HepG2 (cell line): ENCODE measurements around the gene CAMSAP3. TPM values are rescaled to one million over a fixed set of nuclear protein-coding genes. Genes with fewer than 3 reads are reported as not detected.

Source experiments
- ATAC-seq: fragments of 200-7000 bp; cut with Tn5 transposase; 3 replicates; pipeline ENCODE4 v1.9.1; 2020; ENCODE audit warnings: mild to moderate bottlenecking, moderate library complexity
- BruUV-seq: library from RNA; stranded (reverse); fragments of 400-500 nt; replicated peaks from 2 replicates; lab custom pipeline; 2021; lab: Mats Ljungman, UMichigan
- CTCF ChIA-PET: fragments of 300-600 bp; formaldehyde crosslinking; extraction: SDS; loops from one replicate; lab custom pipeline; 2021; ENCODE audit warnings: low total read pairs, inconsistent platforms, low intra/inter-chr PET ratio; lab: Yijun Ruan, JAX
- POLR2A ChIA-PET: fragments of 350-600 bp; sonication (Branson Sonifier 250); formaldehyde crosslinking; loops from one replicate; lab custom pipeline; 2020; ENCODE audit warnings: antibody characterized with exemption, inconsistent platforms; lab: Yijun Ruan, JAX
- DNase-seq: peaks from one replicate; pipeline ENCODE4 v3.0.0-alpha.2; 2015; ENCODE audit warnings: low spot score
- FAIRE-seq: peaks from 3 replicates; lab custom pipeline; 2011; peaks lifted over from hg19 to GRCh38; lab: Jason Lieb, UNC
- H2AFZ ChIP-seq: one replicate; pipeline ENCODE4 v1.6.1; 2011; ENCODE audit warnings: low read length, inconsistent platforms
- H3K27ac ChIP-seq: fragments of 300-600 bp; 3 replicates; pipeline ENCODE4 v1.8.0; 2011; ENCODE audit warnings: mixed run types, mild to moderate bottlenecking, mixed read lengths, low read length, inconsistent platforms; ENCODE audit not compliant: insufficient read depth; ENCODE audit errors: extremely low read length
- H3K27me3 ChIP-seq, 2 experiments: fragments of 200-600 bp in 1 of 2; 2 replicates in 1 of 2; 3 replicates in 1 of 2; pipeline versions ENCODE4 v1.6.0 to v1.8.0; 2011; ENCODE audit warnings: low read length in 2 of 2, mild to moderate bottlenecking in 2 of 2, moderate library complexity in 2 of 2, inconsistent platforms in 1 of 2; ENCODE audit not compliant: insufficient read depth in 2 of 2, control insufficient read depth in 1 of 2
- H3K36me3 ChIP-seq, 2 experiments: fragments of 200-600 bp in 1 of 2; replicated peaks in 1 of 2; 2 replicates in 1 of 2; 3 replicates in 1 of 2; pipeline versions ENCODE4 v1.5.1 to v1.8.0; 2011; ENCODE audit warnings: low read length in 2 of 2, inconsistent platforms in 1 of 2; ENCODE audit not compliant: insufficient read depth in 2 of 2, control insufficient read depth in 1 of 2
- H3K4me1 ChIP-seq: 2 replicates; pipeline ENCODE4 v1.5.1; 2012; ENCODE audit warnings: low read length, inconsistent platforms; ENCODE audit not compliant: insufficient read depth
- H3K4me2 ChIP-seq: 2 replicates; pipeline ENCODE4 v1.6.0; 2011; ENCODE audit warnings: low read depth, low read length, inconsistent platforms
- H3K4me3 ChIP-seq, 3 experiments: fragments of 200-600 bp in 1 of 3; sonication (generic), shearing (Covaris generic) in 1 of 3; replicated peaks in 1 of 3; 2 replicates each; pipeline ENCODE4 v1.5.1; 2011 to 2016; ENCODE audit warnings: low read length in 3 of 3, inconsistent platforms in 2 of 3, low read depth in 2 of 3, mild to moderate bottlenecking in 2 of 3, control low read depth in 1 of 3, mixed read lengths in 1 of 3; ENCODE audit not compliant: insufficient read depth in 1 of 3
- H3K79me2 ChIP-seq: one replicate; pipeline ENCODE4 v1.6.1; 2011; ENCODE audit warnings: low read length, inconsistent platforms; ENCODE audit not compliant: insufficient read depth
- H3K9ac ChIP-seq: 2 replicates; pipeline ENCODE4 v1.6.0; 2011; ENCODE audit warnings: mild to moderate bottlenecking, low read depth, low read length, inconsistent platforms; ENCODE audit not compliant: insufficient read depth
- H3K9me3 ChIP-seq: 2 replicates; pipeline ENCODE4 v1.5.1; 2012; ENCODE audit warnings: mild to moderate bottlenecking, low read length
- H4K20me1 ChIP-seq: 2 replicates; pipeline ENCODE4 v1.6.0; 2011; ENCODE audit warnings: inconsistent platforms, mild to moderate bottlenecking, low read length, moderate library complexity; ENCODE audit not compliant: insufficient read depth
- GABPB1 ChIP-seq: IDR thresholded peaks from 2 replicates; pipeline ENCODE4 v1.6.1; 2016; ENCODE audit warnings: mild to moderate bottlenecking, missing genetic modification reagents, moderate library complexity, missing compliant biosample characterization
- GMEB1 ChIP-seq: sonication (generic); formaldehyde crosslinking; IDR thresholded peaks from 2 replicates; pipeline ENCODE4 v1.5.1; 2020; ENCODE audit warnings: missing genetic modification reagents, mild to moderate bottlenecking, borderline replicate concordance
- MBD4 ChIP-seq: IDR thresholded peaks from 2 replicates; pipeline ENCODE4 v1.6.1; 2012; ENCODE audit warnings: low read length, inconsistent platforms, borderline replicate concordance
- ONECUT2 ChIP-seq: sonication (generic); formaldehyde crosslinking; IDR thresholded peaks from 2 replicates; pipeline ENCODE4 v1.4.0; 2020; ENCODE audit warnings: missing genetic modification reagents
- ZNF30 ChIP-seq: sonication (generic); formaldehyde crosslinking; IDR thresholded peaks from 2 replicates; pipeline ENCODE4 v1.5.0; 2020; ENCODE audit warnings: mild to moderate bottlenecking, missing genetic modification reagents
- ZNF777 ChIP-seq: sonication (generic); formaldehyde crosslinking; IDR thresholded peaks from 2 replicates; pipeline ENCODE4 v1.4.0; 2020; ENCODE audit warnings: missing genetic modification reagents
- WGBS: methylation state at CpG from one replicate; pipeline ENCODE4 v1.1.6; 2017; ENCODE audit warnings: low lambda C conversion rate; 5-methylcytosine and 5-hydroxymethylcytosine counted together
- in situ Hi-C: cut with HindIII; loops from 2 replicates; pipeline ENCODE4 v1.10.0; 2017; ENCODE audit warnings: low pct_unique_long_range_greater_than_20kb; ENCODE audit not compliant: extremely low pct_ligation_motif_present
- intact Hi-C: fragments of 100-400 bp; cut with micrococcal nuclease; formaldehyde crosslinking; loops from one replicate; pipeline ENCODE4 v1.10.0; 2022; ENCODE audit not compliant: unreplicated experiment
- polyA plus RNA-seq, 8 experiments: library from polyadenylated mRNA; depleted of rRNA in 3 of 8; stranded (reverse) in 7 of 8; unstranded in 1 of 8; fragments of >200 nt; fragmentation: Illumina TruSeq in 4 of 8; extraction: Trizol in 4 of 8; gene quantifications; 2 replicates each; pipeline versions ENCODE4 v1.2.1 to v1.2.3, GENCODE V29; 2011 to 2016; ENCODE audit warnings: low read depth in 4 of 8, missing spikeins in 1 of 8, mixed read lengths in 1 of 8; ENCODE audit not compliant: insufficient read depth in 1 of 8
- total RNA-seq, 5 experiments: library from RNA; depleted of rRNA; stranded (reverse); fragments of >200 nt; fragmentation: Illumina TruSeq; extraction: Trizol; gene quantifications; 2 replicates each; pipeline ENCODE4 v1.2.3, GENCODE V29; 2016; ENCODE audit warnings: low read depth in 1 of 5
- TF ChIP-seq, protein P1 (sequence below): sonication (generic); formaldehyde crosslinking; IDR thresholded peaks from 2 replicates; pipeline ENCODE4 v1.4.0; 2020; ENCODE audit warnings: mild to moderate bottlenecking, missing genetic modification reagents
- TF ChIP-seq, protein P2 (sequence below): sonication (generic); formaldehyde crosslinking; IDR thresholded peaks from 2 replicates; pipeline ENCODE4 v1.5.1; 2020; ENCODE audit warnings: mild to moderate bottlenecking, moderate library complexity, missing genetic modification reagents

CAMSAP3 gene
- total and polyA plus RNA-seq, 2 of the 13 experiments (the other 11 are each of a cell fraction or from before 2014, with no cell fraction given): 10.8 to 11.8 TPM

DNA sequence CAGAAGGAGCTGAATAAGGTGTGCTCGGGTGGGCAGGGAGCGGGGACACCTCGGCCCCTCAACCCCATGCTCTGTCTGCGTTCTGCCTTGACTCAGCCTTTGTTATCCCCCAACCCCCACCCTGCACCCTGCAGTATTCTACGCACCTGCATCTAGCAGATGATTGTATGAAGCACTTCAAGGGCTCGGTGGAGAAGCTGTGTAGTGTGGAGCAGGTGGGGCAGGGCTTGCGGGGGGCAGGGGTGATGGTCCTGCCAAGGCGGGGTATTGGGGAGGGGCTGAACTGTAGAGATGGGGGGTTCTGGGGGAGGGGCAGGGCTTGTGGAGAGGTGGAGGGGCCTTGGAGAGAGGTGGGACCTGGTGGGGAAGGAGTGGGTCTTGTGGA is 47.4 kb downstream of the CAMSAP3 start:
- Histone ChIP-seq H3K4me2 (no peak overlapping the region), H3K9me3 (no peaks in the 10 kb centered on the region), H3K27me3 (no peaks in the 10 kb centered on the region), H3K4me1 (peaks cover 3% of the 10 kb centered on the region), H2AFZ (no peak overlapping the region), H3K27ac (no peak overlapping the region)
- BruUV-seq: no TSS peak
- ATAC-seq (no peak), DNase-seq (no peak), FAIRE-seq (no peak)
- POLR2A ChIA-PET: no interaction called here
- over 99% methylated on average over 8 of the region's 8 CpGs for WGBS
- TF ChIP-seq, protein P1, sequence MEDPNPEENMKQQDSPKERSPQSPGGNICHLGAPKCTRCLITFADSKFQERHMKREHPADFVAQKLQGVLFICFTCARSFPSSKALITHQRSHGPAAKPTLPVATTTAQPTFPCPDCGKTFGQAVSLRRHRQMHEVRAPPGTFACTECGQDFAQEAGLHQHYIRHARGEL (CRISPR knock-in tag): no peak
- TF ChIP-seq, protein P2, sequence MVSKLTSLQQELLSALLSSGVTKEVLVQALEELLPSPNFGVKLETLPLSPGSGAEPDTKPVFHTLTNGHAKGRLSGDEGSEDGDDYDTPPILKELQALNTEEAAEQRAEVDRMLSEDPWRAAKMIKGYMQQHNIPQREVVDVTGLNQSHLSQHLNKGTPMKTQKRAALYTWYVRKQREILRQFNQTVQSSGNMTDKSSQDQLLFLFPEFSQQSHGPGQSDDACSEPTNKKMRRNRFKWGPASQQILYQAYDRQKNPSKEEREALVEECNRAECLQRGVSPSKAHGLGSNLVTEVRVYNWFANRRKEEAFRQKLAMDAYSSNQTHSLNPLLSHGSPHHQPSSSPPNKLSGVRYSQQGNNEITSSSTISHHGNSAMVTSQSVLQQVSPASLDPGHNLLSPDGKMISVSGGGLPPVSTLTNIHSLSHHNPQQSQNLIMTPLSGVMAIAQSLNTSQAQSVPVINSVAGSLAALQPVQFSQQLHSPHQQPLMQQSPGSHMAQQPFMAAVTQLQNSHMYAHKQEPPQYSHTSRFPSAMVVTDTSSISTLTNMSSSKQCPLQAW (CRISPR knock-in tag): no peak
- TF ChIP-seq ZNF30 (CRISPR knock-in tag) (no peak), ONECUT2 (CRISPR knock-in tag) (no peak), GABPB1 (CRISPR knock-in tag) (no peak), MBD4 (no peak), GMEB1 (CRISPR knock-in tag) (no peak), ZNF777 (CRISPR knock-in tag) (no peak)
- TF ChIP-seq, all 625 proteins: peak for 0
- Histone ChIP-seq H3K79me2 (no peaks in the 10 kb centered on the region), H3K4me3 (no peak overlapping the region), H3K9ac (no peak overlapping the region), H4K20me1 (no peaks in the 10 kb centered on the region; the same call in 1 of the 2 replicates), H3K36me3 (no peaks in the 10 kb centered on the region; a peak in 1 of 5 replicates)
- in situ Hi-C loops (no loop called here), intact Hi-C loops (no loop called here)
- CTCF ChIA-PET: no interaction called here
